HCT116 (cell line): ENCODE results near the gene ACOT6.

Experiments
- CTCF ChIP-seq, 3 experiments: fragments of 200-600 bp in 1 of 3; sonication (generic) in 1 of 3; IDR thresholded peaks in 2 of 3; conservative IDR thresholded peaks in 1 of 3; 2 replicates each; pipeline ENCODE4 v1.5.1; 2012 to 2017; ENCODE audit warnings: low read depth in 2 of 3, low read length in 2 of 3, antibody characterized with exemption in 1 of 3, borderline replicate concordance in 1 of 3, control low read depth in 1 of 3, mild to moderate bottlenecking in 1 of 3, mixed read lengths in 1 of 3, mixed run types in 1 of 3, moderate library complexity in 1 of 3; ENCODE audit not compliant: insufficient read depth in 1 of 3
- ELF1 ChIP-seq: IDR thresholded peaks from 2 replicates; pipeline ENCODE4 v1.6.1; 2012; ENCODE audit warnings: low read depth, borderline replicate concordance
- POLR2A ChIP-seq: IDR thresholded peaks from 2 replicates; pipeline ENCODE4 v1.7.0; 2011; ENCODE audit warnings: borderline replicate concordance; ENCODE audit not compliant: insufficient read depth, insufficient read length; ENCODE audit errors: extremely low read depth
- RAD21 ChIP-seq: IDR thresholded peaks from 2 replicates; pipeline ENCODE4 v1.6.1; 2012; ENCODE audit warnings: low read depth, mild to moderate bottlenecking
- REST ChIP-seq: IDR thresholded peaks from 2 replicates; pipeline ENCODE4 v1.6.1; 2012; ENCODE audit warnings: low read depth
- ZFX ChIP-seq: fragments of 450-650 bp; IDR thresholded peaks from 2 replicates; pipeline ENCODE4 v1.6.1; 2017
- TF ChIP-seq, protein P1 (sequence below): IDR thresholded peaks from 2 replicates; pipeline ENCODE4 v1.6.1; 2011; ENCODE audit warnings: mild to moderate bottlenecking, low read length, moderate library complexity; ENCODE audit not compliant: insufficient replicate concordance; ENCODE audit errors: extremely low read depth

GRCh38 chr14:73606271-73606670, 6.0 kb upstream of the ACOT6 start:
- no peak for TF ChIP-seq CTCF (IDR thresholded peaks at IDR 0.05 in 2 of 3, conservative IDR thresholded peaks at IDR 0.05 in 1 of 3; ENCODE audit: borderline replicate concordance in 1 of 3, insufficient read depth in 1 of 3, low read depth in 2 of 3, low read length in 2 of 3)
- TF ChIP-seq REST: no peak
- TF ChIP-seq ELF1: no peak
- no peak for TF ChIP-seq ZFX
- TF ChIP-seq POLR2A: no peak
- TF ChIP-seq RAD21: no peak
- TF ChIP-seq, protein P1, sequence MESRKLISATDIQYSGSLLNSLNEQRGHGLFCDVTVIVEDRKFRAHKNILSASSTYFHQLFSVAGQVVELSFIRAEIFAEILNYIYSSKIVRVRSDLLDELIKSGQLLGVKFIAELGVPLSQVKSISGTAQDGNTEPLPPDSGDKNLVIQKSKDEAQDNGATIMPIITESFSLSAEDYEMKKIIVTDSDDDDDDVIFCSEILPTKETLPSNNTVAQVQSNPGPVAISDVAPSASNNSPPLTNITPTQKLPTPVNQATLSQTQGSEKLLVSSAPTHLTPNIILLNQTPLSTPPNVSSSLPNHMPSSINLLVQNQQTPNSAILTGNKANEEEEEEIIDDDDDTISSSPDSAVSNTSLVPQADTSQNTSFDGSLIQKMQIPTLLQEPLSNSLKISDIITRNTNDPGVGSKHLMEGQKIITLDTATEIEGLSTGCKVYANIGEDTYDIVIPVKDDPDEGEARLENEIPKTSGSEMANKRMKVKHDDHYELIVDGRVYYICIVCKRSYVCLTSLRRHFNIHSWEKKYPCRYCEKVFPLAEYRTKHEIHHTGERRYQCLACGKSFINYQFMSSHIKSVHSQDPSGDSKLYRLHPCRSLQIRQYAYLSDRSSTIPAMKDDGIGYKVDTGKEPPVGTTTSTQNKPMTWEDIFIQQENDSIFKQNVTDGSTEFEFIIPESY: no peak
